Neural cell (in vitro differentiated cells): ENCODE data around the gene ADIPOR1. TPM values are rescaled to one million over a fixed set of nuclear protein-coding genes. Genes with fewer than 3 reads are reported as not detected.
"Not testable (repeated sequence)": the region's sequence is repeated elsewhere in the genome, so short reads cannot be mapped to it uniquely, and the experiment has no call there.

ENCODE experiments used
- H2AFZ ChIP-seq: fragments of 200-600, 300-800 bp; sonication (generic), shearing (Covaris generic); 2 replicates; pipeline ENCODE4 v1.6.0; 2014; ENCODE audit warnings: low read depth, mild to moderate bottlenecking, antibody characterized with exemption, low read length, moderate library complexity
- H3F3A ChIP-seq: fragments of 200-600 bp; shearing (Covaris generic); 2 replicates; pipeline ENCODE4 v1.6.1; 2016; ENCODE audit warnings: mild to moderate bottlenecking, moderate library complexity, mixed read lengths, antibody characterized with exemption, low read length; ENCODE audit not compliant: insufficient read depth, poor library complexity, severe bottlenecking
- H3K27ac ChIP-seq: fragments of 200-600, 300-800 bp; sonication (generic), shearing (Covaris generic); 2 replicates; pipeline ENCODE4 v1.5.1; 2014; ENCODE audit warnings: mild to moderate bottlenecking, low read length, moderate library complexity
- H3K27me3 ChIP-seq: fragments of 300-800, 200-600 bp; sonication (generic), shearing (Covaris generic); 2 replicates; pipeline ENCODE4 v1.6.0; 2014; ENCODE audit warnings: mild to moderate bottlenecking, low read depth, low read length, moderate library complexity; ENCODE audit not compliant: insufficient read depth
- H3K36me3 ChIP-seq: fragments of 300-800, 200-600 bp; sonication (generic), shearing (Covaris generic); 2 replicates; pipeline ENCODE4 v1.5.1; 2014; ENCODE audit warnings: mild to moderate bottlenecking, antibody characterized with exemption, low read length, moderate library complexity; ENCODE audit not compliant: insufficient read depth
- H3K4me2 ChIP-seq: fragments of 300-800, 200-600 bp; sonication (generic), shearing (Covaris generic); 2 replicates; pipeline ENCODE4 v1.6.0; 2014; ENCODE audit warnings: mild to moderate bottlenecking, low read length
- H3K4me3 ChIP-seq: fragments of 300-800, 200-600 bp; sonication (generic), shearing (Covaris generic); 2 replicates; pipeline ENCODE4 v1.5.1; 2014; ENCODE audit warnings: mild to moderate bottlenecking, low read length, moderate library complexity
- H3K79me2 ChIP-seq: fragments of 200-600 bp; shearing (Covaris generic); replicated peaks from 2 replicates; pipeline ENCODE4 v1.6.0; 2014; ENCODE audit warnings: mild to moderate bottlenecking, low read length, moderate library complexity; ENCODE audit not compliant: insufficient read depth
- H3K9ac ChIP-seq: fragments of 300-800, 200-600 bp; sonication (generic), shearing (Covaris generic); 2 replicates; pipeline ENCODE4 v1.6.1; 2016; ENCODE audit warnings: mild to moderate bottlenecking, low read length, mixed read lengths
- H3K9me2 ChIP-seq: fragments of 200-600 bp; shearing (Covaris generic); 2 replicates; pipeline ENCODE4 v1.6.1; 2016; ENCODE audit warnings: mild to moderate bottlenecking, low read length, mixed read lengths; ENCODE audit not compliant: insufficient read depth
- H3K9me3 ChIP-seq: fragments of 200-600, 300-800 bp; sonication (generic), shearing (Covaris generic); 2 replicates; pipeline ENCODE4 v1.6.1; 2016; ENCODE audit warnings: mild to moderate bottlenecking, mixed run types, low read length, moderate library complexity, mixed read lengths
- H4K20me1 ChIP-seq: fragments of 200-600 bp; shearing (Covaris generic); 2 replicates; pipeline ENCODE4 v1.6.1; 2016; ENCODE audit warnings: mild to moderate bottlenecking, mixed run types; ENCODE audit not compliant: insufficient read depth
- EP300 ChIP-seq: fragments of 450-650 bp; conservative IDR thresholded peaks from 2 replicates; pipeline ENCODE4 v1.6.1; 2014; ENCODE audit warnings: antibody characterized with exemption, mild to moderate bottlenecking, moderate library complexity; ENCODE audit not compliant: poor library complexity, severe bottlenecking
- EZH2 ChIP-seq: fragments of 200-600, 300-800 bp; shearing (Covaris generic), sonication (generic); IDR thresholded peaks from 2 replicates; pipeline ENCODE4 v1.6.1; 2014; ENCODE audit warnings: antibody characterized with exemption, low read length, borderline replicate concordance, mild to moderate bottlenecking; ENCODE audit not compliant: insufficient read depth, poor library complexity, severe bottlenecking
- MXI1 ChIP-seq: fragments of 450-650 bp; conservative IDR thresholded peaks from 2 replicates; pipeline ENCODE4 v1.6.1; 2014; ENCODE audit warnings: antibody characterized with exemption, mild to moderate bottlenecking; ENCODE audit not compliant: poor library complexity, severe bottlenecking
- POLR2AphosphoS5 ChIP-seq: IDR thresholded peaks from 2 replicates; pipeline ENCODE4 v1.6.1; 2012
- RAD21 ChIP-seq: fragments of 450-650 bp; conservative IDR thresholded peaks from 2 replicates; pipeline ENCODE4 v1.6.1; 2014; ENCODE audit warnings: antibody characterized with exemption, mild to moderate bottlenecking, moderate library complexity
- SMC3 ChIP-seq: fragments of 450-650 bp; conservative IDR thresholded peaks from 2 replicates; pipeline ENCODE4 v1.6.1; 2014; ENCODE audit warnings: antibody characterized with exemption, mild to moderate bottlenecking, moderate library complexity; ENCODE audit not compliant: poor library complexity
- TAF1 ChIP-seq: IDR thresholded peaks from 2 replicates; pipeline ENCODE4 v1.6.1; 2012; ENCODE audit warnings: low read depth
- polyA plus RNA-seq: library from polyadenylated mRNA; depleted of rRNA; stranded (reverse); fragments of >200 nt; gene quantifications from 2 replicates; pipeline ENCODE4 v1.2.3, GENCODE V29; 2014
- TF ChIP-seq, protein P1 (sequence below): IDR thresholded peaks from 2 replicates; pipeline ENCODE4 v1.6.1; 2012; ENCODE audit warnings: borderline replicate concordance
- TF ChIP-seq, protein P2 (sequence below): fragments of 450-650 bp; IDR thresholded peaks from 2 replicates; pipeline ENCODE4 v1.5.1; 2014; ENCODE audit warnings: antibody characterized with exemption, mild to moderate bottlenecking, moderate library complexity; ENCODE audit not compliant: poor library complexity, severe bottlenecking

Gene ADIPOR1
- polyA plus RNA-seq, 1 donor from 2014 or later = 72.3 TPM

DNA sequence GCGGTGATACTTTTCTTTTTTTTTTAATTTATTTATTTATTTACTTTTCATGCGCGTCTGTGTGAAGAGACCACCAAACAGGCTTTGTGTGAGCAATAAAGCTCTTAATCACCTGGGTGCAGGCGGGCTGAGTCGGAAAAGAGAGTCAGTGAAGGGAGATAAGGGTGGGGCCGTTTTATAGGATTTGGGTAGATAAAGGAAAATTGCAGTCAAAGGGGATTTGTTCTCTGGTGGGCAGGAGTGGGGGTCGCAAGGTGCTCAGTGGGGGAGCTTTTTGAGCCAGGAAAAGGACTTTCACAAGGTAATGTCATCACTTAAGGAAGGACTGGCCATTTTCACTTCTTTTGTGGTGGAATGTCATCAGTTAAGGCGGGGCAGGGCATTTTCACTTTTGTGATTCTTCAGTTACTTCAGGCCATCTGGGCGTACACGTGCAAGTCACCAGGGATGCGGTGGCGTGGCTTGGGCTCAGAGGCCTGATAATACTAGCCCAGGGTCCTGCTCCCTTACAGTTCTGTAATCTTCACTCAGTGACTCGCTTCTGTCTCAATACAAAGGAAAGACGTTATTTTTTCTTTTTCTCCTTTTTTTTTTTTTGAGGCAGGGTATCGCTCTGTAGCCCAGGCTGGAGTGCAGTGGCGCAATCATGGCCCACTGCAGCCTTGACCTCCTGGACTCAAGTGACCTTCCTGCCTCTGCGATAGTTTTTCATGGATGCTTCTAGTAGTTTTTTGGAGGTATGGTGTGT is 47.5 kb upstream of the ADIPOR1 start:
- H3K36me3 ChIP-seq, H4K20me1 ChIP-seq, H3K27me3 ChIP-seq, H2AFZ ChIP-seq, H3K27ac ChIP-seq, H3K9me2 ChIP-seq, H3K4me3 ChIP-seq, H3K4me2 ChIP-seq, H3K9me3 ChIP-seq, H3K9ac ChIP-seq, H3F3A ChIP-seq: not testable (repeated sequence)
- H3K79me2 ChIP-seq = peaks cover 22% of the 10 kb centered on the region

DNA sequence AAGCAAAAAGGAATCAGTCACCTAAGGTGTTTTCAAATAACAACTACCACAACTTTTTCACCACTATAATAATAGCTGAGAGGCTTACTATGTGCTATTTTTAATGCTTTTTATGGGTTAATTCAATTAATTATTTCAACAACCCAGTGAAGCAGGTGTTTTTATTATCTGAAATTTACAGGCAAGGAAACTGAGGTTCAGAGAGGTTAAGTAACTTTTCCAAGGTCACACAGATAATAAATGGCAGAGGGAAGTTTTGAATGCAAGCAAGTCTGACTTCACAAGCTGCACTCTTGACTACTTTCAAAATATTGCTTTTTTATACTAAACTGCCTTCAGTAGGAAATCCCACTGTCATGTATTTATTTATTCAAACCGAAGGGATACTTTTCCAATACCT is 44.8 kb upstream of the ADIPOR1 start:
- Histone ChIP-seq H3K27me3 (no peaks in the 10 kb centered on the region), H3K79me2 (peaks cover 5% of the 10 kb centered on the region), H2AFZ (no peak overlapping the region), H3K9me2 (no peaks in the 10 kb centered on the region), H3K9ac (no peak overlapping the region), H3K27ac (no peak overlapping the region), H3K36me3 (no peaks in the 10 kb centered on the region), H3F3A (no peaks in the 10 kb centered on the region), H4K20me1 (no peaks in the 10 kb centered on the region), H3K4me3 (no peak overlapping the region), H3K4me2 (no peak overlapping the region), H3K9me3 (no peaks in the 10 kb centered on the region)
- no peak for TF ChIP-seq MXI1
- TF ChIP-seq, protein P1, sequence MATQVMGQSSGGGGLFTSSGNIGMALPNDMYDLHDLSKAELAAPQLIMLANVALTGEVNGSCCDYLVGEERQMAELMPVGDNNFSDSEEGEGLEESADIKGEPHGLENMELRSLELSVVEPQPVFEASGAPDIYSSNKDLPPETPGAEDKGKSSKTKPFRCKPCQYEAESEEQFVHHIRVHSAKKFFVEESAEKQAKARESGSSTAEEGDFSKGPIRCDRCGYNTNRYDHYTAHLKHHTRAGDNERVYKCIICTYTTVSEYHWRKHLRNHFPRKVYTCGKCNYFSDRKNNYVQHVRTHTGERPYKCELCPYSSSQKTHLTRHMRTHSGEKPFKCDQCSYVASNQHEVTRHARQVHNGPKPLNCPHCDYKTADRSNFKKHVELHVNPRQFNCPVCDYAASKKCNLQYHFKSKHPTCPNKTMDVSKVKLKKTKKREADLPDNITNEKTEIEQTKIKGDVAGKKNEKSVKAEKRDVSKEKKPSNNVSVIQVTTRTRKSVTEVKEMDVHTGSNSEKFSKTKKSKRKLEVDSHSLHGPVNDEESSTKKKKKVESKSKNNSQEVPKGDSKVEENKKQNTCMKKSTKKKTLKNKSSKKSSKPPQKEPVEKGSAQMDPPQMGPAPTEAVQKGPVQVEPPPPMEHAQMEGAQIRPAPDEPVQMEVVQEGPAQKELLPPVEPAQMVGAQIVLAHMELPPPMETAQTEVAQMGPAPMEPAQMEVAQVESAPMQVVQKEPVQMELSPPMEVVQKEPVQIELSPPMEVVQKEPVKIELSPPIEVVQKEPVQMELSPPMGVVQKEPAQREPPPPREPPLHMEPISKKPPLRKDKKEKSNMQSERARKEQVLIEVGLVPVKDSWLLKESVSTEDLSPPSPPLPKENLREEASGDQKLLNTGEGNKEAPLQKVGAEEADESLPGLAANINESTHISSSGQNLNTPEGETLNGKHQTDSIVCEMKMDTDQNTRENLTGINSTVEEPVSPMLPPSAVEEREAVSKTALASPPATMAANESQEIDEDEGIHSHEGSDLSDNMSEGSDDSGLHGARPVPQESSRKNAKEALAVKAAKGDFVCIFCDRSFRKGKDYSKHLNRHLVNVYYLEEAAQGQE = no peak
- no peak for TF ChIP-seq TAF1
- no peak for TF ChIP-seq RAD21
- no peak for TF ChIP-seq SMC3
- TF ChIP-seq EZH2 = no peak
- TF ChIP-seq POLR2AphosphoS5 = no peak
- TF ChIP-seq, protein P2, sequence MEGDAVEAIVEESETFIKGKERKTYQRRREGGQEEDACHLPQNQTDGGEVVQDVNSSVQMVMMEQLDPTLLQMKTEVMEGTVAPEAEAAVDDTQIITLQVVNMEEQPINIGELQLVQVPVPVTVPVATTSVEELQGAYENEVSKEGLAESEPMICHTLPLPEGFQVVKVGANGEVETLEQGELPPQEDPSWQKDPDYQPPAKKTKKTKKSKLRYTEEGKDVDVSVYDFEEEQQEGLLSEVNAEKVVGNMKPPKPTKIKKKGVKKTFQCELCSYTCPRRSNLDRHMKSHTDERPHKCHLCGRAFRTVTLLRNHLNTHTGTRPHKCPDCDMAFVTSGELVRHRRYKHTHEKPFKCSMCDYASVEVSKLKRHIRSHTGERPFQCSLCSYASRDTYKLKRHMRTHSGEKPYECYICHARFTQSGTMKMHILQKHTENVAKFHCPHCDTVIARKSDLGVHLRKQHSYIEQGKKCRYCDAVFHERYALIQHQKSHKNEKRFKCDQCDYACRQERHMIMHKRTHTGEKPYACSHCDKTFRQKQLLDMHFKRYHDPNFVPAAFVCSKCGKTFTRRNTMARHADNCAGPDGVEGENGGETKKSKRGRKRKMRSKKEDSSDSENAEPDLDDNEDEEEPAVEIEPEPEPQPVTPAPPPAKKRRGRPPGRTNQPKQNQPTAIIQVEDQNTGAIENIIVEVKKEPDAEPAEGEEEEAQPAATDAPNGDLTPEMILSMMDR = no peak
- TF ChIP-seq EP300 = no peak
